PC-9 (cell line): Measurements from ENCODE around the gene BEX4. TPM values are rescaled to one million over a fixed set of nuclear protein-coding genes. Genes with fewer than 3 reads are reported as not detected.
A peak's percentile ranks its signal among the peaks of the same experiment; 100 is the strongest.

Experiments
- BruUV-seq: library from RNA; stranded (reverse); fragments of 400-500 nt; replicated peaks from 2 replicates; lab custom pipeline; 2021; lab: Mats Ljungman, UMichigan
- CTCF ChIA-PET: fragments of 300-600 bp; sonication (Branson Sonifier 250); formaldehyde crosslinking; loops from one replicate; lab custom pipeline; 2022; ENCODE audit warnings: antibody characterized with exemption; lab: Charles Lee
- POLR2A ChIA-PET: fragments of 300-600 bp; sonication (Branson Sonifier 250); formaldehyde crosslinking; loops from one replicate; lab custom pipeline; 2022; ENCODE audit warnings: antibody characterized with exemption; ENCODE audit not compliant: unreplicated experiment; lab: Charles Lee
- DNase-seq, 2 experiments: peaks; one replicate each; pipeline versions ENCODE4 v3.0.0 to v3.0.0-alpha.2; 2015 to 2022; ENCODE audit warnings: mixed read lengths in 1 of 2
- H2AFZ ChIP-seq: fragments of 200-600 bp; sonication (generic); 2 replicates; pipeline ENCODE4 v1.8.1; 2017; ENCODE audit warnings: antibody characterized with exemption
- H3F3A ChIP-seq: fragments of 200-600 bp; sonication (generic); 2 replicates; pipeline ENCODE4 v1.8.1; 2017; ENCODE audit warnings: antibody characterized with exemption, mild to moderate bottlenecking, low read depth; ENCODE audit not compliant: insufficient read depth
- H3K27ac ChIP-seq: fragments of 200-600 bp; sonication (generic); 2 replicates; pipeline ENCODE4 v1.6.1; 2016; ENCODE audit warnings: mixed run types
- H3K27me3 ChIP-seq: fragments of 200-600 bp; sonication (generic); 2 replicates; pipeline ENCODE4 v1.6.1; 2016; ENCODE audit warnings: low read depth, mixed run types; ENCODE audit not compliant: insufficient read depth
- H3K36me3 ChIP-seq: fragments of 200-600 bp; sonication (generic); 2 replicates; pipeline ENCODE4 v1.6.1; 2016; ENCODE audit warnings: low read depth, mixed run types
- H3K4me1 ChIP-seq: fragments of 200-600 bp; sonication (generic); replicated peaks from 2 replicates; pipeline ENCODE4 v1.6.1; 2016; ENCODE audit warnings: mixed run types; ENCODE audit not compliant: insufficient read depth
- H3K4me2 ChIP-seq: fragments of 200-600 bp; sonication (generic); 2 replicates; pipeline ENCODE4 v1.6.1; 2017; ENCODE audit warnings: mixed run types
- H3K4me3 ChIP-seq: fragments of 200-600 bp; sonication (generic); 2 replicates; pipeline ENCODE4 v1.6.1; 2016; ENCODE audit warnings: mixed run types
- H3K79me2 ChIP-seq: fragments of 200-600 bp; sonication (generic); 2 replicates; pipeline ENCODE4 v1.6.1; 2017; ENCODE audit warnings: low read depth, mixed run types
- H3K9me2 ChIP-seq: fragments of 200-600 bp; sonication (generic); 2 replicates; pipeline ENCODE4 v1.8.1; 2017; ENCODE audit warnings: mild to moderate bottlenecking; ENCODE audit not compliant: insufficient read depth
- H3K9me3 ChIP-seq: fragments of 200-600 bp; sonication (generic); 2 replicates; pipeline ENCODE4 v1.8.1; 2016; ENCODE audit warnings: low read depth; ENCODE audit not compliant: insufficient read depth
- H4K20me1 ChIP-seq: fragments of 200-600 bp; sonication (generic); 2 replicates; pipeline ENCODE4 v1.8.1; 2017; ENCODE audit not compliant: insufficient read depth
- CTCF ChIP-seq: fragments of 200-600 bp; sonication (generic); conservative IDR thresholded peaks from 2 replicates; pipeline ENCODE4 v1.6.1; 2017; ENCODE audit warnings: mixed run types, antibody characterized with exemption, mild to moderate bottlenecking, moderate library complexity
- EZH2 ChIP-seq: fragments of 200-600 bp; sonication (generic); IDR thresholded peaks from 2 replicates; pipeline ENCODE4 v1.8.0; 2017; ENCODE audit warnings: antibody characterized with exemption, low read depth
- intact Hi-C: fragments of 100-400 bp; cut with micrococcal nuclease; formaldehyde crosslinking; loops from one replicate; pipeline ENCODE4 v1.10.0; 2022; ENCODE audit not compliant: unreplicated experiment
- total RNA-seq: library from RNA; stranded (reverse); gene quantifications from 2 replicates; pipeline ENCODE4 v1.2.3, GENCODE V29; 2021

BEX4 gene
- total RNA-seq, 1 experiment from 2014 or later, result 1.0 TPM

- Histone ChIP-seq H3K4me2 (peak overlapping the region; percentile 93; the same call in 1 of the 2 replicates), H3K27me3 (no peaks in the 10 kb centered on the region), H3K9me3 (no peaks in the 10 kb centered on the region), H3K27ac (no peak overlapping the region), H3K79me2 (0 out of 2 replicates have a peak, but pooled peaks cover 3% of the 10 kb centered on the region), H3K36me3 (no peaks in the 10 kb centered on the region), H3K9me2 (no peaks in the 10 kb centered on the region), H2AFZ (no peak overlapping the region), H3K4me3 (no peak overlapping the region), H4K20me1 (no peaks in the 10 kb centered on the region), H3F3A (no peaks in the 10 kb centered on the region), H3K4me1 (no peaks in the 10 kb centered on the region)
- DNase-seq, result no peak
- intact Hi-C loops, result loop anchor here (2.0 kb wide), 1 partner anchor 57 kb away; the partner anchor contains the start of gene BEX2
- TSS peak; percentile 65 for BruUV-seq
- CTCF ChIA-PET, result no interaction called here
- TF ChIP-seq CTCF (no peak), EZH2 (no peak)
- POLR2A ChIA-PET, result no interaction called here
These were observed 38.7 kb downstream of the BEX4 start for GRCh38 chrX:103253608-103254007.

- BruUV-seq, result no TSS peak
- Histone ChIP-seq H3K9me2 (no peaks in the 10 kb centered on the region), H3K9me3 (no peaks in the 10 kb centered on the region), H3K27me3 (no peaks in the 10 kb centered on the region), H3F3A (no peaks in the 10 kb centered on the region), H2AFZ (peak overlapping the region; percentile 97), H3K4me3 (peak overlapping the region; percentile 76), H3K4me2 (peak overlapping the region; percentile 93), H4K20me1 (no peaks in the 10 kb centered on the region), H3K4me1 (no peaks in the 10 kb centered on the region), H3K27ac (no peak overlapping the region), H3K36me3 (no peaks in the 10 kb centered on the region), H3K79me2 (0 out of 2 replicates have a peak, but pooled peaks cover 3% of the 10 kb centered on the region)
- CTCF ChIA-PET, result no interaction called here
- peak in 1 of 2 experiments; percentile 15 for DNase-seq
- intact Hi-C loops, result loop anchor here (2.0 kb wide), 1 partner anchor 57 kb away; the partner anchor contains the start of gene BEX2
- POLR2A ChIA-PET, result no interaction called here
- no peak for TF ChIP-seq EZH2
- TF ChIP-seq CTCF, result no peak
These were observed 39.4 kb downstream of the BEX4 start for GRCh38 chrX:103254171-103254824.

GRCh38 chrX:103254921-103255493 is 40.1 kb downstream of the BEX4 start, which contains the start of gene TCEAL8:
TCEAL8 (minus strand) TSS chrX:103255155; CDS start chrX:103253979, 1,176 bp downstream.
- Histone ChIP-seq H4K20me1 (no peaks in the 10 kb centered on the region), H3K4me2 (peak within 1 kb of the TSS; percentile 93), H3K36me3 (no peaks in the 10 kb centered on the region), H3K79me2 (0 out of 2 replicates have a peak, but pooled peaks cover 3% of the 10 kb centered on the region), H3K4me1 (no peaks in the 10 kb centered on the region), H2AFZ (peak within 1 kb of the TSS; percentile 97), H3F3A (no peaks in the 10 kb centered on the region), H3K9me3 (no peaks in the 10 kb centered on the region), H3K27me3 (no peaks in the 10 kb centered on the region), H3K4me3 (peak within 1 kb of the TSS; percentile 76), H3K9me2 (no peaks in the 10 kb centered on the region), H3K27ac (no peak within 1 kb of the TSS)
- ChIA-PET CTCF (no interaction called here), POLR2A (interaction anchor here (0.6 to 0.7 kb wide), 3 partner anchors 9 to 125 kb away, joined by 4 to 7 read pairs (median 5); no protein-coding TSS in a partner anchor)
- peak; percentile 46 to 48 for DNase-seq
- no peak for TF ChIP-seq EZH2
- TF ChIP-seq CTCF, result no peak
- BruUV-seq, result no TSS peak
- intact Hi-C loops, result loop anchor here (2.0 kb wide), 1 partner anchor 56 kb away; the partner anchor contains the start of gene BEX2
